Esophagus muscularis mucosa (tissue), 3 donors: ENCODE data around the gene VTI1A.

Source experiments
- CTCF ChIP-seq, 3 experiments: fragments of 200-600 bp in 2 of 3; fragments of 450-650 bp in 1 of 3; sonication (generic) in 2 of 3; IDR thresholded peaks; one replicate each; pipeline ENCODE4 v1.5.1; 2017 to 2019; ENCODE audit warnings: antibody characterized with exemption in 3 of 3, mild to moderate bottlenecking in 2 of 3, moderate library complexity in 1 of 3
- POLR2A ChIP-seq: fragments of 450-650 bp; IDR thresholded peaks from one replicate; pipeline ENCODE4 v1.6.1; 2017; ENCODE audit warnings: antibody characterized with exemption, moderate library complexity, mild to moderate bottlenecking, low read depth

- no peak for TF ChIP-seq POLR2A
- no peak for TF ChIP-seq CTCF (IDR thresholded peaks at IDR 0.05)
Measured at GRCh38 chr10:112857493-112857892, 410.5 kb downstream of the VTI1A start.
